ENCODE data around the gene ECE1.

The ECE1 gene

DNA sequence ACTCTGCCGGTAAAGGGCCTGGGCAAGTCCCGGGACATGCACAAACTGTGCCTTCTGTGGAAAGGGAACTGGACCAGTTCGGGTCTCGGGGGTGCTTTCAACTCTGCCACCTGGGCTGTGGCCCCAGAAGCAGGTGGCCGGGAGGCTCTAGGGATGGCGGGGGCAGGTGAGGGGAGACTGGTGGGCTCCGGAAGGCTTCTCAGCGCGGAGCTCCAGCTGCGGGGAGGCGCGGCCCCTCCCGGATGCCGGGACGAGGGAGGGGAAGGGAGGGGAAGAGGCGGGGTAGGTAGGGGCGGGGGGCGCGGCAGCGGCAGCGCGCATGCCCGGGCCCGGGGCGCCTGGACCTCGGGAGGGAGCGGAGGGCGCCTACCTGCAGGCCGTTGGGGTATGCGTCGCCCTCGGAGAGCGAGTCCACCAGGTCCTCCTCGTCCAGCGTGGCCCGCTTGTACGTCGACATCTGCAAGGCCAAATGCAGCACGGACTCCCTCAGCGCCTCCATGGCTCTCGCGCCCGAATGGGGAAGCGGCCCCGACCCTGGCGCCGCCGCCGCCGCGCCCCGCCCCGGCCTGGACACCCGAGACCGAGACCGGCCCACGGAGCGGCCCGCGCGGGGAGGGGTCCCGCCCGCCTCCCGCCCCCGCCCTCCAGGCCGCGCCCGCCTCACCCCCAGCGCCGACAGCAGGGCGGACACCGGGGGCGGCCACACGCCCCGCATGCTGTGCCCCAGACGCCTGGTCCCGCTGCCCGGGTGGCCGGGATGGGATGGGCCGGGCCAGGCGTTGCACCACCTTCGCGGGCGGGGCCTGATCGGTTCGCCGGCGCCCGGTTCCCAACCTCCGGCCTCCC lies at the start of gene ECE1:
Gene ECE1, minus strand, starts transcription at position 764 of the 846 bp plus-strand sequence. Its CDS starts 49 bp downstream, at position 715.
- peak in 1 of 2 donors; percentile 35 for DNase-seq (ENCODE audit: low read depth in 2 of 2)

DNA sequence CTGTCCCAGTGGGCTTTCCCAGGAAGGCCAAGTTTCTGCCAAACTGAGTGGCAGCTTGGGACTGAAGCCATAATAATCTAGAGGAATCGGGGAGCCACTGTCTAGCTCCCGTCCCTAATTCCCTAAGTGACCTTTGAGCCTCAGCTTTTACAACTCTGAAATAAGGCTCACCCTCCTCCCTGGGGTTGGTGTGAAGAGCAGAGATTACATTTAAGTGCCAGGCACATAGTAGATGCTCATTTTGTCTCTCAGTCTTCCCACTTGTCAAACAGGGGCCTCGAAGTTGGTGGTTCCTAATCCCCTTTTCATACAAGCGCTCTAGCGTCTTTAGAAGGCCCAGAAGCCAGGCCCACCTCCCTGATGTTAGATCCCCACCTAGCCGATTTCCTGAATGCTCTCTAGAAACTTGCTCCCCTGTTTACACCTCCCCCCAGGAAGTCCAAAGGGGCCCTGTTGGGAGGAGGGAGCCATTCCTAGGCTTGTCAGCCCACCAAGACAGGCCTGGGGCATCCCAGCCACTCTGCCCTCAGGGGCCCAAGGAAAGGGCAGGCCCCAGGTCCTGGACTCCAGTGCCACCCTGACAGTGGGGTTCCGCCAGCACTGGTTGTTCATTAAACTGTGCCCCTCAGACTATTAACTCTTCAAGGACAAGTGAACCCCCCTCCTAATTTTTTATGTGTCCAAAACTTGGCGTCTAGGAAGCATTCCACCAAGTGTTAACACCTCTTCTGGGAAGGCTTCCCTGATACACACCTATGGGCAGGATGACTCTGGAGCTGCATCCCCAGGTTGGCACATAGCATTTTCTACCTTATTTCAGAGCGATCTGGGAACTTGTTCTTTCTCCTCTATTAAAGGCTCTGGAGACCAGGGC lies 49.3 kb upstream of the ECE1 start:
- no peak for DNase-seq (ENCODE audit: low read depth in 2 of 2)

DNA sequence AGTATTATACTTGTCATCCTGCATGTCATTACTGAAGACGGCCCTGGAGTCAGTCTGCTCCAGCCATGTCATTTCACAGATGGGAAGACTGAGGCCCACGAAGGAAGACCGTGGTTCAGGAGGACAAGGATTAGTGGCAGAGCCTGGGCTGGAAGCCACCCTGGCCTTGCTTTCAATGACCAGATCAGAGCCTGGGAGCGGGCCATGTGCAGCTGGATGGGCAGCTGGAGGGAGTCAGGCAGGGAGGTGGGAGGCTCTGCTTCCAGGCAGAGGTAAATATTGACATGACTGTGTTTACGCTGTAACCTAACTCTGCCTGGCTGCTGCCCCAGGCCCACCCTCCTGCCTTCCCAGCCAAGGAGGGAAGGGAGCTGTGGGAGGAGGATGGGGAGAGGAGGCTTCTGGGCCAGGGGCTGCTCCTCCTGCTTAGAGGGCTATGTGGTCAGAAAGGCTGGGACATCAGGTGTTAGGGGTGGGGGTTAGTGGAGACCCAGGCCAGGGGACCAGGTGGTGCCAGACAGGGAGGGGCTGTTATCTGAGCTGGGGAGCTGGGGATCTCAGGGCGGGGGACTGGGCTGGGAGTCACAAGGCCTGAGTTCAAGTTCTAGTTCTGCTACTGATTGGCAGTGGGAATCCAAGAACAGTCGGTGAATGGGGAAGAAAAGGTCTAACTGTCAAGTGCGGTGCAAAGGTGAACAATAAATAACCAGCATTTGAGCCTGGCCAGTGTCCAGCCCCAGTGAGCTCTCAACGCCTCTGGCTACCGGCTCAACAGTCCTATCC lies 48.5 kb upstream of the ECE1 start:
- DNase-seq (ENCODE audit: low read depth in 2 of 2), result no peak

DNA sequence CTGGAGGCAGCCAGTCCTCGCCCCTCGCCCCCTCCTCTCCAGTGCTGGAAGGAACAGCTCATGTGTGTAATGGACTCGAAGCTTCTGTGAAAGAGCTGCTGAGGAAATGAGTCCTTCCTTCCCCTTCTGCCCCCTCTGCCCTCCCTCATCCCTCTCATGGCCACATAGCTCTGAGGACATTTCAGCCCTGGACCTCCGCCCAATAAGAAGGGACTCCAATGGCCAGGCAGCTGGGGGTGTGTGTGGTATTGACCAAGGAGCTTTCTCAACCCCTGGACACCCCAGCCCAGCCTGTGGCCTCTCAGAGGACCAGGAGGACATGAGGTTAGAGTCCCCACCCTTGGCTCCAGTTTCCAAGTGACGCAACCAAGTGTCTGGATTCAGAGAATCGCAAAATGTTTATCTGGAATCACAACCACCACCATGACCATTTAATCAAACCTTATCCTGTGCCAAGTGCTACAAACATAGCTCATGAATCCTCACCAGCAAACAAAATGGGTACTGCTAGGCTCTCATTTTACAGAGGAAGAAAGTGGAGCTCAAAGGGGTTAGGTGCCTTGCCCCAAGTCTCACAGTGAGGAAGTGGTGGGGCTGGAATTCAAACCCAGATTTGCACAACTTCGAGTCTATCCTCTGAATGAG lies 47.8 kb upstream of the ECE1 start:
- no peak for DNase-seq (ENCODE audit: low read depth in 2 of 2)

DNA sequence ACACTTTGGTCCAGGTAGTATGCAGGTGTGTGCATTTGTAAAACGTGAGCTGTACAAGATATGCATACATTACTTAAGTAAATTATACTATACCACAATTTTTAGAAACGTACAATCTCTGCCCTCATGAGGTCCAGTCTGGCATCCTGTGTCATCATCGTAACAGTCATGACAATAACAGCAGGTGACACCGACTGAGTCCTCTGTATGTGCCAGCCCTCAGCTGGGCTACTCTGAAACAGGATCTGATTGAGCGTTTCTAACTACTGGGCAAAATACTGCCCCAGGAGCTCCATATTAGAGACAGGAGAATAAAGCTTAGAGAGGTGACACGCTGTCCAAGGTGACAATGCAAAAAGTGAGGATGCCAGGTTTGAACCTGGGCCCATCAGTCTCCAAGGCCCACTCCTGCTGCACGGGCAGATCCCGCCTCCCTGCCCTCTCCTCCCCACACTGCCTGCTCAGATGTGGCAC lies 47.2 kb upstream of the ECE1 start:
- DNase-seq (ENCODE audit: low read depth in 2 of 2), result no peak

DNA sequence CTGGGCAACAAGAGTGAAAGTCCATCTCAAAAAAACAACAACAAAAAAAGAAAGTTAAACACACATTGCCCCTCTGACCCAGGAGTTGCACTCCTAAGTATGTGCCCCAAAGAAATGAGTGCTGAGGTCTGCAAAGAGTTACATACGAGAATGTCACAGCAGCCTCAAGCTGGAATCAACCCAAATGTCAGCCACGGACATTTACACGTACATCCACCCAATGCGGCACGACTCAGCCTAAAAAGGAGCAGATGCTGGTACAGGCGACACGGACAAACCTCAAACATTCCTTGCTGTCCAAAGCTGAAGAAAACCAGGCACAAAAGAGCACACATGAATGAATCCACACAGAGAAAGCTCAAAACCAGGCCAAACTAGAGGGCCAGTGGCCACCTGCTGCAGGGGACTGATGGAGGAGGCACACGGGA lies 46.8 kb upstream of the ECE1 start:
- DNase-seq (ENCODE audit: low read depth in 2 of 2), result no peak

DNA sequence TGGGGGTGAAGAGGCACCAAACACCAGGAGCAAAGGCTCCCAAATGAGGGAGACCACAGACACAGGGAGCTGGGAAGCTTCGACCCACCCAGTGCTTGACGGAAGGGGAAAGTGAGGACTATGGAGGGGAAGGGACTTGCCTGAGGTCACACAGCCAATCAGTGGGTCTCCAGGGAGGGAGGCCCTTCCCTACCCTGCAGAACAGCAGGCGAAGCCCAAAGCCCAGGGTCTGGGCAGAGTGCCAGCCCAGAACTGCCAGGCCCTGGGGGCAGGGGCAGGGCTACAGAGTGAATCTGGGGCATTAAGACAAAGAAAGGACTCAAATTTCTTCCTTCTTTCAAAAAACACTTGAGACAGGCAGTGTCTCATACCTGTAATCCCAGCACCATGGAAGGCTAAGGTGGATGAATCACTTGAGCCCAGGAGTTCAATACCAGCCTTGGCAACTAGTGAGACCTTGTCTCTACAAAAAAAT lies 45.5 kb upstream of the ECE1 start:
- no peak for DNase-seq (ENCODE audit: low read depth in 2 of 2)

DNA sequence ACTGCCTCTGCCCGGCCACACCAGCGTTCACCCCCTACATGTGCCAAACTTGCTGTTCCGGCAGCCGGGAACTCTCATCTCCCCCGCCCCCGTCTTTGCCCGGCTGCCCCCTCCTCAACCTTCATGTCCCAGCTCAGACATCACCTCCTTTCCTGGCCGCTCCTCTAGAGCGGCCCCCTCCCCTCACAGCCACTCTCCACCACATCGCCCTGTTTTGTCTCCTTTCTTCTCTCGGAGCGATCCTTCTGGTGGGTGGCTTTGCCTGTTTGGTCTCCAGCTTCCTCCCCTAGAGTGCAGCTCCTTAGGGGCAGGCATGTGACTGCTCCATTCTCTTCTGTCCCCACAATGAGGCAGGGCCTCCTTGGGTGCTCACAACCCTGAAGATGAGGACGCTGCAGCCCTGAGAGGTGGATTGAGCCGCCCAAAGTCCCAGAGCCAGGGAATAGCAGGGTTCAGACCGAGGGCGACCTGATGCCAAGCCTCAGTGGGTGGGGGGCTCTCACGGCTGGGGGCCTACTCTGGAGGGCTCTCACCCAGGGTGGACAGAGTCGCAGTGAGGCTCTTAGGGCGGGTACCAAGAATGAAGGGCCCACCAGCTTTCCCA lies 44.9 kb upstream of the ECE1 start:
- no peak for DNase-seq (ENCODE audit: low read depth in 2 of 2)

DNA sequence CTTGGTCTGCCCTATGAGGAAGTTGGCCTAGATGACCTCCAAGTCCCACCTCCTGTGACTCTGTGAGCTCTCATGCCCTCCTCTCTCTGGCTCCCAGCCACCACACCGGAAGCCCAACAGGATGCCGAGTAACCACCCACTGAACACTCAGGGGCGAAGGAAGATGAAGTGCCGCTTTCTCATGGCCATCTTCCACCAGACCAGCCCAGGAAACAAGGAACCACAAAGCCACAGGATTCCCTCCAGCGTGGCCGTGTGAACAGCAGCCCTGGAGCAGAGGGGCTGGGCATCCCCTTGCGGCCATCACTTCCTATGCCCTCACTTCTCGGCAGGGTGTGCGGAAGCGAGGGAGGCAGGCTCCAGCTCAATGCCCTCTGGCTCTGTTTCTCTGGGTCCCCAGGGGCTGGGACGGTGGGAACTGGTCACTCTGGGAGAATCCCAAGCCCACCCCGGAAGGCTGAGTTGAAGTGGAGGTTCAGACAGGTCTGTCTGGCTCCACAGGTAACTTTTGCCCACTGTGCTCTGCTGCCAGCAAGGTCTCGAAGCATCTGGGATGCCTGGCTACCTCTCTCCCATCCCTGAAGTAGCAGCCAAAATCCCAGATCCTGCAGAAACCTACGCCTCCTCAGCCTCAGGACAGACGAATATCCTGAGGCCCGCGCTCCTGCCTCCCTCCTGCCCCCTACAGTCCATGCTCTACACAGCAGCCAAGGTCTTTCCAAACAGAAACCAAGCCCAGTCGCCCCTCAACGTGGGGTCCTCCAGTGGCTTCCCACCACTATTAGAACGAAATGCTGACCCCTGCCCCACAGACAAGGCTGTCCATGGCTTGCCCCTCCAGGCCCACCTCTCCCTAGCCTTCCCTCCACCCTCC lies 44.2 kb upstream of the ECE1 start:
- DNase-seq (ENCODE audit: low read depth in 2 of 2), result peak; percentile 71 to 75

DNA sequence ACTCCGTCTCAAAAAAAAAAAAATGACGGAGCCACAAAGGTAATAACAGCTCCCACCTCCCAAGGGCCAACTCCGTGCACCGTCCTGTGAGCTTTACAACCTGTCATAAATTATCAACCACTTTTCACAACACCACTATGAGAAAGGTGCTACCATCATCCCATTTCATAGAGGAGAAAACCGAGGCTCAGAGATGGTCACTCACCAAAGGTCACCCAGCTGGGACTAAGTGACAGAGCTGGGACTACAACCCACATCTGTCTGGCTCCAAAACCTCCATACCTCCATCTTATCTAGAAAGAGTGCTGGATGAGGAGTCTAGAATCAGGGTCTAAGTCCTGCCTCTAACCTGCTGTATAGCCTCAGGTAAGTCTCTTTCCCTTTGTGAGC lies 43.6 kb upstream of the ECE1 start:
- no peak for DNase-seq (ENCODE audit: low read depth in 2 of 2)

DNA sequence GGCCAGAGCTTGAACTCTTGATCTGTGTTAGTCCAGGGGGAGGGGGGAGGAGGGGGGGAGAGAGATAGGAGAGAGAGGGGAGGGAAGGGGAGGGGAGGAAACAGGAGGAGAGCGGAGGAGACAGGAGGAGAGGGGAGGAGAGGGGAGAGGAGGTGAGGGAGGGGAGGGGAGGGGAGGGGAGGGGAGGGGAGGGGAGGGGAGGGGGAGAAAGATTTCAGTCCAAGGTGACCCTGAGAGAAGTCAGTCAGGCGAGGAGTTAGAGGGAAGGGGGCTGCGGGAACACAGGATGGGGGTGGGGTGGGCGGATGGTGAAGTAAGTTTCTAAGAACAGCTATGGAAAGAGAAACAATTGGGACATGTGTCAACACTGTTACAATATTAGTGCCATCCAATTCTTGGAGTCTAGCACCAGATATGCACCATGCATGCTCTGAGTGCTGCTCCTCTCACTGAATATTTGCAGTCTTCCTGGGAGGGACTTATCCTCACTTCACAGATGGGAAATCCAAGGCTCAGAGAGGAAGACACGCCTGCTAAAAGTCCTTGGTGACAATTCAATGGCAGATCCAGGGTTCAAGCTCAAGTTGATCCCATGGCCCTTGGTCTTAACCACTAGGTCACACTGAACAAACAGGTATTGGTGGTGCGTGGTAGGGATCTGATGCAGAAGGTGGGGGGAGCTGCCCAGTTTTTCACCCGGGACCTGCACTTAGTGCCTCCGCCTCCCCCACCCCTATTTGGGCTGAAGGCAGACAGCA lies 42.5 kb upstream of the ECE1 start:
- no peak for DNase-seq (ENCODE audit: low read depth in 2 of 2)

DNA sequence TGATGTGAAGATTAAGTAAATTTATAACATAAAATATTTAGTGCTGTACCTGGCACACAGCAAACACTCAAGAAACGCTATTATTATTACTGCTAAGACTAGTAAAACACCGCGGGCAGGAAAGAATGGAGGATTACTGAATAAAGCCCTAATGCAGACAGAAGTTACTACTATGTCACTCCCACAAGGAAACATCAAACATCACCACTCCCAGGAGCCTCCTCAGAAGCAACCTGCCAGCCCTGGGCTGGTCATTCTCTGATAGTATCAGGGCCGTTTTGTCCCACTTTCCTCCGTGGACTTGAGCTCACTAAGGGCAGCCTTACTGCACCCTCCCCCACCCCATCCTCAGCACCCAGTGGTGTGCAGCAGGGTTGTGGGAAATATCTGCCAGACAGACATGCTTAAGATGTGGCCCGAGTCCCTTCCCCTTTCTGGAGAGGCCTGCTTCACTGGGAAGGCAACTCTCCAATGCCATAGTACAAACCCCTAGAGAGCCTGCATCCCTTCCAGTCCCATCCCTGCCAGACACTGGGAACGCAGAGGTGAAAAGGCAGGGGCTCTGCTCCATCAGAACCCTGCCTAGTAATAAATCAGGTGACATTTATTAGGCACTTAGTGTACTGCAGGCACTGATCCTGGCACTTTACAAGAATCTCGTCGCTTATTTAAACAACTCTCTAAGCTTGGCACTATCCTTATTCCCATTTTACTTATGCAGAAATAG lies 41.7 kb upstream of the ECE1 start:
- DNase-seq (ENCODE audit: low read depth in 2 of 2), result no peak

DNA sequence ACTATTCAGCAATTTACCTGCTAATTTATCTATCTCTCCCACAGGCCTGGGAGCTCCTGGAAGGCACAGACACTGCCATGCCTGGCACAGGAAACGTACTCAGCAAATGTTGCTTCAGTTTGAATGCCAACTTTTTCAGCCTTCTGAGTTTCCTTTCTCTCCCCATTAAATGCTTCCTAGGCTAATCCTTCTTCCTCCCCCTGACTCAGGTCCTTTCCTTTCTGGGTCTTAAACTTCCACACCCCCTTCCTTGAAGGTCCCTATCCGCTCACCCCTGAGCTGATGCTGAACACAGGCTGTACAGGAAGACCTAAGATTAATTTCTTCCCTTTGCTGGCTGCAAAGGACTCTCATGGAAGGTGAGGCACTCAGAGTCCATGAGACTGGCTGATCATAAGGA lies 40.3 kb upstream of the ECE1 start:
- no peak for DNase-seq (ENCODE audit: low read depth in 2 of 2)

DNA sequence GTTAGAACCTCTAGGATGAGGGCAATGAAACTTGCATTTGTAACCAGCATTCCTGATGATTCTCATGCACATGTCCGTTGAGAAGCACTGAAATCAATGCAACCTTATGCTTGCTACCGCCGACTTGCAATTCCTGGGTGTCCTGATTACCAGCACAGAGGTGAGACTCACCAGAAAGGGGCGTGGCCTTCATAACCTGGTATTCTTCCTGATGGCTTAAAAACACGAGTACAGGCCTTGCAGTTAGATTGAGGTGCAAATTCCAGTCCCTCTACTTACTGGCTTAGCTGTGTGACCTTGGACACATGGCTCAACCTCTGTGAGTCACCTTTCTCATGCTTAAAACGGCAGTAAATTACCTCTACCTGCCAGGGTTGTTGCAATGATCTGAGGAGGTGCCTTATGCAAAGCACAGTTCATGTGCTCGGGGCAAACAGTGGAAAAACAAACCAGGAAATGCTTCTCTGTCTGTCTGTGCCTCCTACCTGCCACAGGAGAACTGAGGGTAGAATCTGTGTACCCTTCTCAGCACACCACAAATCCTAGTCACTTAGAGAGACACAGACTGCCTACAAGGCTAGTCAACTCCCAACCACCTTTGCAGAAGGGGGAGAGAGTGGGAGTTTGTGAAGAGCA lies 39.1 kb upstream of the ECE1 start:
- DNase-seq (ENCODE audit: low read depth in 2 of 2), result no peak

DNA sequence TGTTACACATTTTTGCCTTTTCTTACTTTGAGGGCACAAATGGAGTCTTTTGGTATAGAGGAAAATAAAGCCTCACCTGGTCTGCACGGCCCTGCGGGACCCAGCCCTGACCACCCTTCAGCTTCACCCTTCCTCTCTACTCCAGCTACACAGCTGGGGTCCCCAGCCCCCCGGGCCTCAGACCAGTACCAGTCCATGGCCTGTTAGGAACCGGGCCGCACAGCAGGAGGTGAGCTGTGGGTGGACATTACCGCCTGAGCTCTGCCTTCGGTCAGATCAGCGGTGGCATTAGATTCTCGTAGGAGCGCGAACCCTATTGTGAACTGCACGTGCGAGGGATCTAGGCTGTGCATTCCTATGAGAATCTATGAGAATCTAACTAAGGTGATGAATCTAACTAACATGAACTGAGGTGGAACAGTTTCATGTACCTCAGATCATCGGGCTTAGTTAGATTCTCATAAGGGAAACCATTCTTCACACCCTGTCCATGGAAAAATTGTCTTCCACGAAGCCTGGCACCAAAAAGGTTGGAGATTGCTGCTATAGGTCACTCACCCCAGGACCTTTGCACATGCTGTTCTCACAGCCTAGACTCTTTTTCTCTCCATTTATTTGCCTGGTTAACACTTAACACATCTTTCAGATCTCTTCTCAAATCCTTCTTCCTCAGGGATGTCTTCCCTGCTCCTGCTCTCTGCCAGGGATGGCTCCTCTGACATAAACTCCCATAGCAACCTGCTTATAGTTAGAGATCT lies 37.5 kb upstream of the ECE1 start:
- DNase-seq (ENCODE audit: low read depth in 2 of 2), result no peak

DNA sequence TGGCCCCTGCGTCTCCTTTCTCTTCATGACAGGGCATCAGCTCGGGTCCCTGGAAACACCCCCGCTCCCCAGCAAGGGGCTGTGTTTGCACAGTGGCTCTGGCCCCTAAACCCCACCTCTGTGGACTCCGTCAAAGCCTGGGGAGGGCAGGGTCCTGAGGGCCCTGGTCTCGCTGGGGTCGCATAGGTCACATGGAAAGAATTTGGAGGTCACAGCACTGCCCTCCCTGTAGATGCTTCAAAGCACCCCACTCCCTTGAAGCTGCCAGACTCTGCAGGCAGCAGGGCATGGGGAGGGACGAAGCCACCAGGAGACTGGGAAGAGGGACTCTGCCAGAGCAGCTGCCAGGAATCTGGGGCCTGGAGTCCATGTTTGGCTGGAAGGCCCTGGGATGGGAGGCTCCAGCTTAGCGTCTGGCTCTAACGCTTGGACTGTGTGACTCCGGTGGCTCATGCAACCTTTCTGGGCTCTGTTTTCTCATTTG lies 36.6 kb upstream of the ECE1 start:
- DNase-seq (ENCODE audit: low read depth in 2 of 2), result no peak
